ENCODE data around the gene BCL2L12.

The BCL2L12 gene

GRCh38 chr19:49642492-49643035 is 23.2 kb upstream of the BCL2L12 start:
- DNase-seq (ENCODE audit: low spot score) = no peak

DNA sequence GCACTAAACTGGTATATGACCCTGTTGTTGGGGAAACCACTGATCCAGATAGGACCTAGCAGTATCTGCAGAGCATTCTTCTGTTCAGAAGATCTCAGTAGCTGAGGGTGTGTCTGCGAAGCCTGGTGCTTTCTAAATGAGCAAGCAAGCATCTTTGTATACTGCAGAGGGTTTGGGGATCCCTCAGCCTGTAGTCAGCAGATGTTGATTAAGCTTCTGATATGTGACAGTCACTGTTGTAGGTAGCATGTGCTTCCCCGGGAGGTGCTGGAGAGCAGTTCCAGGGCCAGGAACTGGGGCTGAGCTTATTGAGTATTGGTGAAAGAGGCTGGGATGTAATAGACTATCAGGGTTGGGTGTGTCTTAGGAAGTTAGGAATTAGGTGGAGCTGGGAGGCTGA is 22.3 kb upstream of the BCL2L12 start:
- no peak for DNase-seq (ENCODE audit: low spot score)

DNA sequence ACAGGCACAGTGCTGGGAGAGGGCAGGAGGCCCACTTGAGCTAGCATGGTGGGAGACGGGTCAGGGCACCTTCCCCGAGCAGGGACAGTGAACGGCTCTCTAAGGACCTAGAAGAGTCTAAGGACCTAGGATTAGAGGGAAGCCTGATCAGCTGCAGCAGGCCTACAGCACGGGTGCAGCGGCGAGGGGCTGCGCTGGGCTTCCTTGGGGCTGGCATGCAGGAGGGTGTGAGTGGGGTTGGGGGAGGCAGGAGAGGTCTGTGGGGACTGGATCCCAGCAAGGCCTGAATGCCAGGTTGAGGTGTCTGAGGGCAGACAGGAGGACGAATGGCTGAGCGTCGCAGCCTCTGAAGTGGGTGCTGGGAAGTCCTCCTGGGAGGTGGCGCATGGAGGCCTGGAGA is 20.1 kb upstream of the BCL2L12 start:
- no peak for DNase-seq (ENCODE audit: low spot score)

DNA sequence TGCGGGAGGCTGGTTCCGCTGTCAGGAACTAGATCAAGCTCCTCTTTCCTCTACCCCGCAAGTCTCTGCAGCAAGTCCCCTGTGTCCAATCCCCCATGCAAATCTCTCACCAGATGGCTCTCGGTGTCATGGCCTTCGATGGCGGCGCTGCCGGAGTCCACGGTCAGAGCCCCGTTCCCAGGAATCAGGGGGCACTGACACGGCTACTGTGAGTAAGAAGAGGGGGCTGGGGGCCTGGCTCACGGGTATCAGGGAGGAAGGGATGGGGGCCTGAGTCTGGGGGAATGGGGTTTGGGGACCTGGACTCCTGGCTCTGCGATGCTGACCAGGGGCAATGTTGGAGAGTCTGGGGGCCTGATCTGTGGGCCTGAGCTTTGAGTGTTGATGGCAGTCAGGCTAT is 19.7 kb upstream of the BCL2L12 start:
- no peak for DNase-seq (ENCODE audit: low spot score)

DNA sequence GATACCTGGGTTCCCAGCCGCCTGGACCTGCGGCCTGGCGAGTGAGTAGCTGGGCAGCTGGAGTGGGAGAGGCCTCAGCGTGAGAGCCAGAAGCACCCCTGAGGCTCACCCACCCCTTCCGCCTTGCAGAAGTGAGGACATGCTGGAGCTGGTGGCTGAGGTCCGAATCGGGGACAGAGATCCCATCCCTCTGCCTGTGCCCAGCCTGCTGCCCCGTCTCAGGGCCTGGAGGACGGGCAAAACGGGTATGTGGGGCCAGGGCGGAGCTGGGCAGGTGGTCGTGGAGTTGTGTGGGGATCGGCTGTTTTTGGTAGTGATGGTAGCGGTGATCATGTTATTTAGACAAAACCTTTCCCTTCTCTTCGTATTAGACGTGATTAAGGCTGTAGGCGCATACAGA is 19.1 kb upstream of the BCL2L12 start:
- DNase-seq (ENCODE audit: low spot score) = no peak

GRCh38 chr19:49651029-49651819 is 14.5 kb upstream of the BCL2L12 start:
- DNase-seq (ENCODE audit: low spot score) = no peak

DNA sequence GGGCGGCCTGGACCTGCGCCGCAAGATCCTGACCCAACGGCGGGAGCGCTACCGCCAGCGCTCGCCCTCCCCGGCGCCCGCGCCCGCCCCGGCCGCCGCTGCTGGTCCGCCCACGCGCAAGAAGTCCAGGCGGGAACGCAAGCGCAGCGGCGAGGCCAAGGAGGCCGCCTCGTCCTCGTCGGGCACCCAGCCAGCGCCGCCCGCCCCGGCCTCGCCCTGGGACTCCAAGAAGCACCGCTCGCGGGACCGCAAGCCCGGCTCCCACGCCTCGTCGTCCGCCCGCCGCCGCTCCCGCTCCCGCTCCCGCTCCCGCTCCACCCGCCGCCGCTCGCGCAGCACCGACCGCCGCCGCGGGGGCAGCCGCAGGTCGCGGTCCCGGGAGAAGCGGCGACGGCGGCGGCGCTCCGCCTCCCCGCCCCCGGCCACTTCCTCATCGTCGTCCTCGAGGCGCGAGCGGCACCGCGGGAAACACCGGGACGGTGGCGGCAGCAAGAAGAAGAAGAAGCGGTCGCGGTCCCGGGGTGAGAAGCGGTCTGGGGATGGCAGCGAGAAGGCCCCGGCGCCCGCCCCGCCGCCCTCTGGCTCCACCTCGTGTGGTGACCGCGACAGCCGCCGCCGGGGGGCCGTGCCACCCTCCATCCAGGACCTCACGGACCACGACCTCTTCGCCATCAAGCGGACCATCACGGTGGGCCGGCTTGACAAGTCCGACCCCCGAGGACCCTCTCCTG is 13.7 kb upstream of the BCL2L12 start:
- no peak for DNase-seq (ENCODE audit: low spot score)

- DNase-seq (ENCODE audit: low spot score) = no peak
These were observed 12.9 kb upstream of the BCL2L12 start for GRCh38 chr19:49652551-49653465.

DNA sequence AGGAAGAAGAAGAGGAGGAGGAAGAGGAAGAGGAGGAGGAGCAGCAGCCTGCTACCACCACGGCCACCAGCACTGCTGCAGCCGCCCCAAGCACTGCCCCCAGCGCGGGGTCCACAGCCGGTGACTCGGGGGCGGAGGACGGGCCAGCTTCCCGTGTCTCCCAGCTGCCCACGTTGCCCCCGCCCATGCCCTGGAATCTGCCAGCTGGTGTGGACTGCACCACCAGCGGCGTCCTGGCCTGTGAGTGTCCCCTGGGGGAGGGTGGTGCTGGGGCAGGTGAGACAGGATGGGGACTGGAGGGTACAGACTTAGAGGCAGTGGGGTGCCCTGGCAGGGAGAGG is 12.3 kb upstream of the BCL2L12 start:
- no peak for DNase-seq (ENCODE audit: low spot score)

DNA sequence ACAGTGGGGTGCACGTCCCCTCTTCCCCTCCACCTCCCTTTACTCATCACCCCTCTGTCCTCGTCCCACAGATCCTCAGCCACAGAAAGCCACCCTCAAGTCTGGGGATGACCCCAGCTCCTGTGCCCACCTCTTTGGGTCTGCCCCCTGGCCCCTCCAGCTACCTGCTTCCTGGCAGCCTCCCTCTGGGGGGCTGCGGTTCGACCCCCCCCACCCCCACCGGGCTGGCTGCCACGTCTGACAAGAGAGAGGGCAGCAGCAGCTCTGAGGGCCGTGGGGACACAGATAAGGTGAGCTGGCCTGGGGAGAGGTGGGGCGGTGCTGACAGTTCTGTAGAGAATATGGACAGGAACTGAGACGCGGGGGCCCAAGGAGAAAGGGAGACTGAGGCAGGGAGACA is 11.2 kb upstream of the BCL2L12 start:
- no peak for DNase-seq (ENCODE audit: low spot score)

- no peak for DNase-seq (ENCODE audit: low spot score)
These were observed 9.9 kb upstream of the BCL2L12 start for GRCh38 chr19:49655570-49656455.

GRCh38 chr19:49656456-49657109 is 9.2 kb upstream of the BCL2L12 start:
- DNase-seq (ENCODE audit: low spot score) = no peak

- no peak for DNase-seq (ENCODE audit: low spot score)
These were observed 8.1 kb upstream of the BCL2L12 start for GRCh38 chr19:49657493-49658138.

GRCh38 chr19:49658139-49658517 is 7.6 kb upstream of the BCL2L12 start:
- DNase-seq (ENCODE audit: low spot score) = no peak

DNA sequence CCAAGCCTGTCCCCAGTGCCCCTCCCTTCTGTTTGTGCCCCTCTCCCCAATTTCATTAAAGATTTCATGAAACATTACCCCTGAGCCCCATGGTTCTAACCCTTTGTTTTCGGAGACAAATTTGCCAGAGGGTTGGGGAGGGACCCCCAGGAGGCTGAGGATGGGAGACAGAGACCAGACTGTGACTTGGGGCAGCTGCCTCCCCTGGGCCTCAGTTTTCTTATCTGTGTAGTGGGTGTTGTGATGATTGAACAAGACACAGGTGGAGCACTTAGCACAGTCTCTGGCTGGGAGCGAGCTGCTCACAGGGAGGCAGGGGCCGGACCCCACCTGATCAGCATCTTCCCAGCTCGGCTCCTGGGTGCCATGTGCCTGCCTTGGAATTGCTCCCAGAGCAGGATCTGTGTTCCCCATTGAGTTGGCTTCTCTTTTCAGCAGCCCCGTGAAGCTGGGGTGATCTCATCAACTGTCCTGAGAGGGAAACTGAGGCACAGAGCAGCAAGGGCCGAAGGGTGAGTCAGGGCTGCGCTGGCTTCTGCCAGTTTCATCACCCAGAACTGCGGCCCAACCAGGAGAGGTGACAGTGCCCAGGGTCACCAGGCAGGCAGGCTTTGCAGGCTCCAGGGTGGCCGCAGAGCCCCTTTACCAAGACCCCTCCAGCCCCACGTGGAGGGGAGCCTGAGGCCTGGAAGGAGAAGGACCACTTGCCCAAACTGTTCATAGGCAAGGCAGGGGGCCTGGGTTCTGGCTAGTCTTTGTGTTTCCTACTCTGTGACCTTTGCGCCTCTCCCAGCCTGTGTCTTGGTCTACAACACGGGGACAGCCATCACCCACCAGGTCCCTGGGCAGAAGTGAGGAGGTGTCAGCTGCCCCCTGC is 6.9 kb upstream of the BCL2L12 start:
- DNase-seq (ENCODE audit: low spot score) = no peak

GRCh38 chr19:49660338-49660961 is 5.3 kb upstream of the BCL2L12 start:
- DNase-seq (ENCODE audit: low spot score) = no peak

DNA sequence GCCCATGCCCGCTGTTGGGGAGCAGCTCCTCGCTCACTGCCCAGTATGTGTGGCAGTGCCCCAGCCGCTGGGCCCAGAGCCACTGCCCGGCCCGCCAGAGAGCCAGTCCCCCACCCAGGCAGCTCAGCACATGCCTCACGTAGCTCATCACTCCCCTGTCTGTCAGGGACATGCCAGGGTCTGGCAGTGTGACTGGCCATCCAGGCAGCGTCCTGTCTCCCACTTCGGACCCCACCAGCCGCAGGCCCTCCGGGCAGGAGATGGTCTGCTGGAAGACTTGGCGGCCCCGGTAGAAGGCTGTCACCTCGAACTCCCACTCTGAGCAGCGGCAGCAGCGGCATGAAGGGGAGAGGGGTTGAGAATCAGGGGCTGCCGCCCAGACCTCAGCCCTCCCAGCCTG is 3.7 kb upstream of the BCL2L12 start:
- no peak for DNase-seq (ENCODE audit: low spot score)

DNA sequence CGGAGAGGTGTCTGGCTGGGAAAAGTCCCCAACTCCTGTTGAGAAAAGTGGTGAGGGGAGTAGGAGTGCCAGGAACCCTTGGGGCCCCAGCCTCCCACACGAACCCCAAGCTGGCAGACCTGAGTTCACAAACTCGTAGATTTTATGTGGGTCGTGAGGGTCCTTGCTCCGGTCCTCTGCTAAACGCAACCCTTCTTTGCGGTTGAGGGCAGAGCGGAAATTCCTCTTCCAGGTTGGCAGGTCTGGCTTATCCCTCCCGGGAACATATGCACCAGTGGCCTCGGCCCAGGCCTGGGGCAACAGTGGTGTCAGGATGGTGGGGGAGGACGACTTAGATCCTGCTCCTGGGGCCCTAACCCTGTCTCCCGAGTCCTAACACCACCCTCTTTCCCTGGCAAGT is 2.5 kb upstream of the BCL2L12 start:
- no peak for DNase-seq (ENCODE audit: low spot score)

All from kidney capillary endothelial cell (primary cell).